Lower leg skin (tissue), 3 donors: Measurements from ENCODE around the gene ZC3H6.

ENCODE experiments used
- POLR2A ChIP-seq, 2 donors: fragments of 450-650 bp; IDR thresholded peaks; one replicate each; pipeline ENCODE4 v1.6.1; 2016 to 2017; ENCODE audit warnings: antibody characterized with exemption in 2 of 2, mild to moderate bottlenecking in 1 of 2, moderate library complexity in 1 of 2
- TF ChIP-seq, protein P1 (sequence below), 3 donors: fragments of 450-650 bp; IDR thresholded peaks; one replicate each; pipeline ENCODE4 v1.5.1; 2016; ENCODE audit warnings: antibody characterized with exemption in 3 of 3, mild to moderate bottlenecking in 3 of 3, moderate library complexity in 2 of 3

GRCh38 chr2:112335600-112335999 lies 60.2 kb downstream of the ZC3H6 start:
- TF ChIP-seq, protein P1, sequence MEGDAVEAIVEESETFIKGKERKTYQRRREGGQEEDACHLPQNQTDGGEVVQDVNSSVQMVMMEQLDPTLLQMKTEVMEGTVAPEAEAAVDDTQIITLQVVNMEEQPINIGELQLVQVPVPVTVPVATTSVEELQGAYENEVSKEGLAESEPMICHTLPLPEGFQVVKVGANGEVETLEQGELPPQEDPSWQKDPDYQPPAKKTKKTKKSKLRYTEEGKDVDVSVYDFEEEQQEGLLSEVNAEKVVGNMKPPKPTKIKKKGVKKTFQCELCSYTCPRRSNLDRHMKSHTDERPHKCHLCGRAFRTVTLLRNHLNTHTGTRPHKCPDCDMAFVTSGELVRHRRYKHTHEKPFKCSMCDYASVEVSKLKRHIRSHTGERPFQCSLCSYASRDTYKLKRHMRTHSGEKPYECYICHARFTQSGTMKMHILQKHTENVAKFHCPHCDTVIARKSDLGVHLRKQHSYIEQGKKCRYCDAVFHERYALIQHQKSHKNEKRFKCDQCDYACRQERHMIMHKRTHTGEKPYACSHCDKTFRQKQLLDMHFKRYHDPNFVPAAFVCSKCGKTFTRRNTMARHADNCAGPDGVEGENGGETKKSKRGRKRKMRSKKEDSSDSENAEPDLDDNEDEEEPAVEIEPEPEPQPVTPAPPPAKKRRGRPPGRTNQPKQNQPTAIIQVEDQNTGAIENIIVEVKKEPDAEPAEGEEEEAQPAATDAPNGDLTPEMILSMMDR (IDR thresholded peaks at IDR 0.05): no peak
- no peak for TF ChIP-seq POLR2A (IDR thresholded peaks at IDR 0.05)
